Astrocyte (in vitro differentiated cells and primary cell): Measurements from ENCODE around the gene MCTP1. TPM values are rescaled to one million over a fixed set of nuclear protein-coding genes. Genes with fewer than 3 reads are reported as not detected.

Experiments used
- DNase-seq: peaks from one replicate; pipeline ENCODE4 v3.0.0-alpha.2; 2010; ENCODE audit warnings: low read depth
- FAIRE-seq: peaks from 2 replicates; lab custom pipeline; 2011; peaks lifted over from hg19 to GRCh38; lab: Jason Lieb, UNC
- H2AFZ ChIP-seq: 2 replicates; pipeline ENCODE4 v1.6.0; 2012; ENCODE audit warnings: low read depth, low read length, inconsistent platforms
- H3K27ac ChIP-seq: 2 replicates; pipeline ENCODE4 v1.5.1; 2011; ENCODE audit warnings: low read depth, low read length, inconsistent platforms
- H3K27me3 ChIP-seq: 2 replicates; pipeline ENCODE4 v1.6.0; 2011; ENCODE audit warnings: low read length, inconsistent platforms; ENCODE audit not compliant: insufficient read depth
- H3K36me3 ChIP-seq: 2 replicates; pipeline ENCODE4 v1.5.1; 2011; ENCODE audit warnings: low read length, inconsistent platforms; ENCODE audit not compliant: insufficient read depth
- H3K4me1 ChIP-seq: 2 replicates; pipeline ENCODE4 v1.5.1; 2011; ENCODE audit warnings: low read length, inconsistent platforms; ENCODE audit not compliant: insufficient read depth
- H3K4me2 ChIP-seq: 2 replicates; pipeline ENCODE4 v1.6.0; 2012; ENCODE audit warnings: low read length, inconsistent platforms
- H3K4me3 ChIP-seq: 2 replicates; pipeline ENCODE4 v1.5.1; 2011; ENCODE audit warnings: low read depth, mild to moderate bottlenecking, low read length, inconsistent platforms; ENCODE audit not compliant: insufficient read depth
- H3K79me2 ChIP-seq: 2 replicates; pipeline ENCODE4 v1.6.0; 2012; ENCODE audit warnings: mild to moderate bottlenecking, low read length, inconsistent platforms; ENCODE audit not compliant: insufficient read depth
- H3K9ac ChIP-seq: 2 replicates; pipeline ENCODE4 v1.6.0; 2012; ENCODE audit warnings: mild to moderate bottlenecking, low read length, inconsistent platforms
- H3K9me3 ChIP-seq: 2 replicates; pipeline ENCODE4 v1.5.1; 2012; ENCODE audit warnings: low read depth, mild to moderate bottlenecking, low read length, inconsistent platforms; ENCODE audit not compliant: insufficient read depth
- H4K20me1 ChIP-seq: 2 replicates; pipeline ENCODE4 v1.6.0; 2012; ENCODE audit warnings: low read length, inconsistent platforms; ENCODE audit not compliant: insufficient read depth
- H3K27ac Mint-ChIP-seq: one replicate; pipeline ENCODE4 v1.8.0; 2021; ENCODE audit warnings: mild to moderate bottlenecking, mixed read lengths; ENCODE audit not compliant: unreplicated experiment
- H3K27me3 Mint-ChIP-seq: one replicate; pipeline ENCODE4 v1.8.0; 2021; ENCODE audit warnings: low read depth, mixed read lengths; ENCODE audit not compliant: unreplicated experiment
- H3K36me3 Mint-ChIP-seq: one replicate; pipeline ENCODE4 v1.8.0; 2021; ENCODE audit warnings: low read depth, mixed read lengths; ENCODE audit not compliant: unreplicated experiment
- H3K4me1 Mint-ChIP-seq: one replicate; pipeline ENCODE4 v1.8.0; 2021; ENCODE audit warnings: low read depth, mixed read lengths; ENCODE audit not compliant: unreplicated experiment
- H3K4me3 Mint-ChIP-seq: one replicate; pipeline ENCODE4 v1.8.0; 2021; ENCODE audit warnings: mild to moderate bottlenecking, moderate library complexity, mixed read lengths; ENCODE audit not compliant: unreplicated experiment
- H3K9me3 Mint-ChIP-seq: one replicate; pipeline ENCODE4 v1.8.0; 2021; ENCODE audit warnings: mild to moderate bottlenecking, mixed read lengths; ENCODE audit not compliant: unreplicated experiment
- CTCF ChIP-seq: IDR thresholded peaks from 2 replicates; pipeline ENCODE4 v1.5.1; 2011; ENCODE audit warnings: low read depth, mild to moderate bottlenecking, inconsistent platforms, low read length, moderate library complexity; ENCODE audit not compliant: insufficient read depth
- EZH2 ChIP-seq: IDR thresholded peaks from 2 replicates; pipeline ENCODE4 v1.6.1; 2012; ENCODE audit warnings: mild to moderate bottlenecking, low read length, inconsistent platforms; ENCODE audit not compliant: insufficient read depth
- total RNA-seq: library from RNA; stranded (reverse); gene quantifications from 2 replicates; pipeline ENCODE4 v1.2.1, GENCODE V29; 2021

The MCTP1 gene
- total RNA-seq, 1 donor from 2014 or later = 40.6 TPM

- H3K4me3 ChIP-seq = no peak overlapping the region
- no peaks in the 10 kb centered on the region for H3K79me2 ChIP-seq
- Mint-ChIP-seq H3K4me1 (no peaks in the 10 kb centered on the region), H3K9me3 (no peaks in the 10 kb centered on the region), H3K27me3 (no peaks in the 10 kb centered on the region), H3K27ac (no peak overlapping the region), H3K4me3 (no peak overlapping the region), H3K36me3 (no peaks in the 10 kb centered on the region)
- H3K27me3 ChIP-seq = no peaks in the 10 kb centered on the region
- H3K9ac ChIP-seq = no peak overlapping the region
- FAIRE-seq (no peak), DNase-seq (no peak)
- no peaks in the 10 kb centered on the region for H3K9me3 ChIP-seq
- TF ChIP-seq EZH2 (no peak), CTCF (no peak)
- no peaks in the 10 kb centered on the region for H3K36me3 ChIP-seq
- H2AFZ ChIP-seq = no peak overlapping the region
- H3K4me1 ChIP-seq = no peaks in the 10 kb centered on the region
- H4K20me1 ChIP-seq = no peaks in the 10 kb centered on the region
- no peak overlapping the region for H3K4me2 ChIP-seq
- H3K27ac ChIP-seq = no peak overlapping the region
Observed at GRCh38 chr5:94759022-94759421, 525.9 kb downstream of the MCTP1 start.

- FAIRE-seq (no peak), DNase-seq (no peak)
- H3K4me1 Mint-ChIP-seq = peaks cover 7% of the 10 kb centered on the region
- no peak overlapping the region for H3K4me2 ChIP-seq
- no peaks in the 10 kb centered on the region for H3K79me2 ChIP-seq
- TF ChIP-seq CTCF = no peak
- TF ChIP-seq EZH2 = no peak
- no peaks in the 10 kb centered on the region for H3K36me3 ChIP-seq
- no peak overlapping the region for H3K4me3 ChIP-seq
- H2AFZ ChIP-seq = no peak overlapping the region
- no peaks in the 10 kb centered on the region for H3K27me3 Mint-ChIP-seq
- no peak overlapping the region for H3K9ac ChIP-seq
- H3K9me3 Mint-ChIP-seq = no peaks in the 10 kb centered on the region
- no peaks in the 10 kb centered on the region for H3K27me3 ChIP-seq
- H3K9me3 ChIP-seq = no peaks in the 10 kb centered on the region
- no peaks in the 10 kb centered on the region for H3K36me3 Mint-ChIP-seq
- H3K27ac ChIP-seq = no peak overlapping the region
- no peaks in the 10 kb centered on the region for H4K20me1 ChIP-seq
- H3K27ac Mint-ChIP-seq = no peak overlapping the region
- H3K4me1 ChIP-seq = no peaks in the 10 kb centered on the region
- no peak overlapping the region for H3K4me3 Mint-ChIP-seq
Observed at GRCh38 chr5:94754824-94755223, 530.1 kb downstream of the MCTP1 start.

- no peak for DNase-seq
Observed at GRCh38 chr5:94751460-94751859, 533.4 kb downstream of the MCTP1 start.

More at GRCh38 chr5:94751460-94751859, 533.4 kb downstream of the MCTP1 start:
- Mint-ChIP-seq H3K27ac (no peak overlapping the region), H3K4me3 (no peak overlapping the region), H3K9me3 (no peaks in the 10 kb centered on the region), H3K4me1 (peaks cover 11% of the 10 kb centered on the region), H3K36me3 (no peaks in the 10 kb centered on the region), H3K27me3 (no peaks in the 10 kb centered on the region)
- H3K27ac ChIP-seq = no peak overlapping the region
- H2AFZ ChIP-seq = no peak overlapping the region
- FAIRE-seq = no peak
- H3K9me3 ChIP-seq = no peaks in the 10 kb centered on the region
- H3K9ac ChIP-seq = no peak overlapping the region
- no peak for TF ChIP-seq EZH2
- TF ChIP-seq CTCF = no peak
- H3K79me2 ChIP-seq = no peaks in the 10 kb centered on the region
- H3K36me3 ChIP-seq = no peaks in the 10 kb centered on the region
- H3K4me3 ChIP-seq = no peak overlapping the region
- no peaks in the 10 kb centered on the region for H3K4me1 ChIP-seq
- no peaks in the 10 kb centered on the region for H3K27me3 ChIP-seq
- no peak overlapping the region for H3K4me2 ChIP-seq
- H4K20me1 ChIP-seq = no peaks in the 10 kb centered on the region
